OCI-LY1 (cell line): Measurements from ENCODE around the gene SLC41A2.

Experiments
- CTCF ChIP-seq: fragments of 200-600 bp; sonication (generic), shearing (Covaris generic); IDR thresholded peaks from 2 replicates; pipeline ENCODE4 v1.5.1; 2017; ENCODE audit warnings: mild to moderate bottlenecking, antibody characterized with exemption, low read length, moderate library complexity, mixed read lengths
- EZH2 ChIP-seq: fragments of 200-600 bp; sonication (generic), shearing (Covaris generic); IDR thresholded peaks from 2 replicates; pipeline ENCODE4 v1.8.0; 2017; ENCODE audit warnings: borderline replicate concordance, mixed run types, mild to moderate bottlenecking, antibody characterized with exemption, low read length, moderate library complexity, mixed read lengths

- TF ChIP-seq CTCF (no peak), EZH2 (no peak)
Measured at GRCh38 chr12:104959335-104959841, 1.3 kb upstream of the SLC41A2 start.
